Gastroesophageal sphincter (tissue), 4 donors: ENCODE data around the gene AEBP1. TPM values are rescaled to one million over a fixed set of nuclear protein-coding genes. Genes with fewer than 3 reads are reported as not detected.

Experiments
- ATAC-seq: fragments of 150-250 bp; one replicate; pipeline ENCODE4 v1.9.1; 2016; ENCODE audit warnings: mild to moderate bottlenecking, moderate library complexity
- H3K27ac ChIP-seq, 4 donors: fragments of 200-600 bp; sonication (generic) in 3 of 4; 1 replicate in 3 of 4; 2 replicates in 1 of 4; pipeline ENCODE4 v1.5.1; 2016 to 2019
- H3K27me3 ChIP-seq: fragments of 200-600 bp; sonication (generic); one replicate; pipeline ENCODE4 v1.5.1; 2019
- H3K36me3 ChIP-seq, 2 donors: fragments of 200-600 bp; sonication (generic); one replicate each; pipeline ENCODE4 v1.5.1; 2019; ENCODE audit warnings: control low read depth in 1 of 2
- H3K4me1 ChIP-seq, 3 donors: fragments of 200-600 bp; sonication (generic); 1 replicate in 2 of 3; 2 replicates in 1 of 3; pipeline ENCODE4 v1.5.1; 2016 to 2019; ENCODE audit warnings: control low read depth in 2 of 3
- H3K4me3 ChIP-seq, 2 donors: fragments of 200-600 bp; sonication (generic); one replicate each; pipeline ENCODE4 v1.5.1; 2019; ENCODE audit warnings: mild to moderate bottlenecking in 1 of 2, moderate library complexity in 1 of 2
- H3K9me3 ChIP-seq, 3 donors: fragments of 200-600 bp; sonication (generic); one replicate each; pipeline ENCODE4 v1.5.1; 2017 to 2019; ENCODE audit warnings: control low read depth in 2 of 3
- CTCF ChIP-seq, 4 experiments: fragments of 200-600 bp in 2 of 4; fragments of 450-650 bp in 2 of 4; sonication (generic) in 1 of 4; IDR thresholded peaks; one replicate each; pipeline ENCODE4 v1.5.1; 2017 to 2019; ENCODE audit warnings: antibody characterized with exemption in 4 of 4, mild to moderate bottlenecking in 2 of 4, moderate library complexity in 2 of 4
- EP300 ChIP-seq: sonication (generic); formaldehyde crosslinking; IDR thresholded peaks from one replicate; pipeline ENCODE4 v1.6.1; 2017; ENCODE audit warnings: antibody characterized with exemption, mild to moderate bottlenecking
- POLR2A ChIP-seq, 2 donors: fragments of 450-650 bp; IDR thresholded peaks; one replicate each; pipeline ENCODE4 v1.6.1; 2017; ENCODE audit warnings: antibody characterized with exemption in 2 of 2, mild to moderate bottlenecking in 2 of 2, moderate library complexity in 1 of 2
- POLR2AphosphoS5 ChIP-seq: sonication (generic); formaldehyde crosslinking; IDR thresholded peaks from one replicate; pipeline ENCODE4 v1.6.1; 2017; ENCODE audit warnings: antibody characterized with exemption
- WGBS, 2 donors: methylation state at CpG; one replicate each; pipeline ENCODE4 v1.1.5; 2018; ENCODE audit warnings: low coverage in 1 of 2; 5-methylcytosine and 5-hydroxymethylcytosine counted together
- total RNA-seq, 4 donors: library from RNA; depleted of rRNA; stranded (reverse); fragments of >200 nt; gene quantifications; one replicate each; pipeline ENCODE4 v1.1.0, GENCODE V29; 2016

AEBP1 gene
- total RNA-seq, 4 donors from 2014 or later, result 101 to 248 (median 171) TPM

- H3K36me3 ChIP-seq, result peaks cover 0 to 44% of the 10 kb centered on the region in 2 donors
- peaks cover 0 to 97% (median 16%) of the 10 kb centered on the region in 3 donors for H3K4me1 ChIP-seq
- no peak for ATAC-seq
- TF ChIP-seq CTCF (IDR thresholded peaks at IDR 0.05) (no peak), POLR2AphosphoS5 (no peak), POLR2A (IDR thresholded peaks at IDR 0.05) (no peak)
- H3K27me3 ChIP-seq, result no peaks in the 10 kb centered on the region
- H3K4me3 ChIP-seq, result peak overlapping the region in 1 of 2 donors; percentile 68
- WGBS, 2 donors, result no CpG with 5 or more reads among the region's 2 CpGs
- H3K9me3 ChIP-seq, result no peaks in the 10 kb centered on the region
- H3K27ac ChIP-seq, result peak overlapping the region; percentile 76 to 93 (median 92)
Measured at GRCh38 chr7:44105832-44106231, 1.7 kb downstream of the AEBP1 start.

GRCh38 chr7:44106311-44107065 lies 2.3 kb downstream of the AEBP1 start:
- WGBS, 2 donors, result 81 to 100% methylated on average over 1 to 3 of the region's 10 CpGs
- Histone ChIP-seq H3K36me3 (peaks cover 0 to 50% of the 10 kb centered on the region in 2 donors), H3K4me1 (peaks cover 0 to 96% (median 16%) of the 10 kb centered on the region in 3 donors), H3K4me3 (peak overlapping the region in 1 of 2 donors; percentile 68), H3K27ac (peak overlapping the region in 3 of 4 donors; percentile 91 to 93 (median 92)), H3K27me3 (no peaks in the 10 kb centered on the region), H3K9me3 (no peaks in the 10 kb centered on the region)
- ATAC-seq, result no peak
- TF ChIP-seq POLR2AphosphoS5, result no peak
- TF ChIP-seq EP300, result no peak
- no peak for TF ChIP-seq POLR2A (IDR thresholded peaks at IDR 0.05)

- H3K27ac ChIP-seq, result peak overlapping the region in 3 of 4 donors; percentile 91 to 93 (median 92)
- H3K4me3 ChIP-seq, result no peak overlapping the region
- peaks cover 0 to 96% (median 16%) of the 10 kb centered on the region in 3 donors for H3K4me1 ChIP-seq
- no peak for ATAC-seq
- TF ChIP-seq EP300 (no peak), CTCF (IDR thresholded peaks at IDR 0.05) (no peak), POLR2A (IDR thresholded peaks at IDR 0.05) (no peak)
- no peaks in the 10 kb centered on the region for H3K27me3 ChIP-seq
- no CpG with 5 or more reads among the region's 18 CpGs for WGBS, 2 donors
- peaks cover 0 to 59% of the 10 kb centered on the region in 2 donors for H3K36me3 ChIP-seq
- no peaks in the 10 kb centered on the region for H3K9me3 ChIP-seq
Measured at GRCh38 chr7:44107116-44107960, 3.2 kb downstream of the AEBP1 start.

GRCh38 chr7:44107961-44108767 lies 4.0 kb downstream of the AEBP1 start:
- Histone ChIP-seq H3K27ac (peak overlapping the region in 3 of 4 donors; percentile 91 to 93 (median 92)), H3K9me3 (no peaks in the 10 kb centered on the region), H3K36me3 (peaks cover 0 to 67% of the 10 kb centered on the region in 2 donors), H3K27me3 (no peaks in the 10 kb centered on the region), H3K4me3 (no peak overlapping the region), H3K4me1 (peaks cover 0 to 96% (median 16%) of the 10 kb centered on the region in 3 donors)
- no peak for ATAC-seq
- TF ChIP-seq EP300 (no peak), POLR2A (IDR thresholded peaks at IDR 0.05) (no peak), POLR2AphosphoS5 (no peak), CTCF (IDR thresholded peaks at IDR 0.05) (no peak)
- WGBS, 2 donors, result 71 to 92% methylated on average over 7 to 9 of the region's 21 CpGs
